GM18909 (cell line): Measurements from ENCODE around the gene LINC01488.

Experiments used
- ATAC-seq: cut with Tn5 transposase; IDR thresholded peaks from one replicate; pipeline ENCODE4 v1.9.1; 2021; ENCODE audit warnings: mild to moderate bottlenecking; ENCODE audit not compliant: unreplicated experiment, poor library complexity

Gene LINC01488

DNA sequence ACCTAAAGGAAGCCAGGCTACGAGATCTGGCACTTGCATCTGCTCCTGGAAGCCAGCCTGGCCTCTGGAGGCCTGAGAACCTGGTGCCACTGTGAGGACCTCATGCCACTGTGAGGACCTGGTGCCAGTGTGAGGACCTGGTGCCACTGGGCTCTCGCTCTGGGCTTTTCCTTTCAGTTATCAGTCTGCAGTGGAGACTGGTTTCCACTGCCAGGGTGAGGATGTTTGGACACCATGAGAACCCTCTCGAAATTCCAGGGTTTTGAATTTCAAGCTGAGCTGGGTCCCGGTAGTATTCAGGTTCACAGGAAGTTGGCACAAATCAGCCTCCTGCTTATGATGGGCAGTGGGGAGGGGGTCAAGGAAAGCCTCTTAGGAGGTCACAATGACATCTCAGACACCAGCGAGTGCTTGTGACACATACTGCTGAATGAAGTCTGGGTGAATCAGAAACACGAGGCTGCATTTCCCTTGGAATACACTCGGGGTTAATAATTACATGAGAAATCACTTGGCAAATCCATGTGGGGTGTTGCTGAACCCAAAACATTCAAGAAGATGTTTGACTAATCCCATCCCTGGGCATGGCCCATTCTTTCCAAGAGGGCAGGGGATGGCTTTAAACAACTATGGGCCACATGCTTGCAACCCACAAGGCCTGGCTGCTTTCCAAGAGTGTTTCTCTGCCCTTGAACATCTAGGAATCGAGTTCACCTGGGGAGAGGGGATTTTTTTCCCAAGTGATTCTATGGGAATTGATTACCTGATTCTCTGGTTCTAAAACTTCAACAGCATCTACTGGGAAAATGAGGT lies 60.2 kb downstream of the LINC01488 start:
- no peak for ATAC-seq

DNA sequence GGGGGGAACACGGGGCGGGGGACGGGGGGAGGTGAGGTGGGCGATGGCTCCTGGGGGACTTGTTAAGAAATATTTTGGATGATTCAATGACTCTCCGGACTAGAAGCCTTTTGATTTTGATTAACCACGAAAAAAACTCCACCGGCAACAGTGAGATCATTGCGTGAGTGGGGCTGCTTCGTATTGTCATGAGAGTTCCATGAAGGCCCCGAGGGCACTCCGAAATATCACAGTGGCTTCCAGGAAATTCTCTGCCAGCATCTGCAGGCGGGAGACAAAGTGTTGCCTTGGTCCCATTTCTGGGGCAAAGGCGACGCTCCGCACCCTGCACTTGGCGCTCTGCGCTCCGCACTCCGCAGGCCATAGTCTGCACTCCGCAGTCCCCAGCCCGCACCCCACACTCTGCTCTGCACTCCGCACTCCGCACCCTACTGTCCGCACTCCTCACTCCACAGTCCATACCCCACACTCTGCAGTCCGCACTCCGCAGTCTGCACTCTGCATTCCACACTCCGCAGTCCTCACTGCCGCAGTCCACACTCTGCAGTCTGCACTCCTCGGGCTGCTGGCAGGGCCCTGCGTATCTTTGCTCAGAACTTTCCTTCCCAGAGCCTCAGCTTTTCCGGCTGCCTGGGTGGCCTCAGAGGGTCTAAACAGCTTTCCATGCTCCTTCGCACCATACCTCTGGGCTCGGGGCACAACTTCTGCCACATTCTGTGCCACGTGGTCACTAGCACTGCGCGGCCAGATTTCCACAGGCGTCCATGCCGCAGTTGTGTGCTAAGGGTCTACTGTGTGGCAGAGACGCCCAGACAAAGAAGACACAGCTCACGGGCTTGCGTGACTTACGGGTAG lies 61.1 kb downstream of the LINC01488 start:
- no peak for ATAC-seq
